GM12892 (cell line): ENCODE measurements around the gene TPT1.

ENCODE experiments used
- POLR2A ChIP-seq: IDR thresholded peaks from 2 replicates; pipeline ENCODE4 v1.6.1; 2011; ENCODE audit warnings: low read depth, low read length, control low read depth
- POLR2AphosphoS5 ChIP-seq: IDR thresholded peaks from 2 replicates; pipeline ENCODE4 v1.6.1; 2011; ENCODE audit warnings: low read depth, low read length, control low read depth
- TAF1 ChIP-seq: IDR thresholded peaks from 2 replicates; pipeline ENCODE4 v1.6.1; 2011; ENCODE audit warnings: low read depth, mild to moderate bottlenecking, control low read depth, low read length, borderline replicate concordance

DNA sequence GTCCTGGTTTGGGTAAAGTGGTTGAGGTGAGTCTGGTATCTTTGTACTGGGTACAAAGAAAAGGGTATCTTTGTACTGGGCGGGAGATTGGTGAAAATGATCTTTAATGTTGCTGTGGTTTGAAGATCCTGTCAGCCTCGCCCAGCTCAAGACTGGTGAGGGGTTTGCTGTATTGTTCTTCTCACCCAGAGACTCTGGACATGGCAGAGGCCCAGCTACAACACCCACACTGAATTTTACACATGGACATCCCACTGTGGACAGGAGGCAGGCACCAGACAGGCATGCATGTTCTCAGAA, 42.8 kb downstream of the TPT1 start:
- TF ChIP-seq POLR2A (no peak), TAF1 (no peak), POLR2AphosphoS5 (no peak)
